B cell (primary cell): ENCODE data around the gene ADAMTSL2. TPM values are rescaled to one million over a fixed set of nuclear protein-coding genes. Genes with fewer than 3 reads are reported as not detected.

ENCODE experiments used
- ATAC-seq: fragments of 200-7000 bp; cut with Tn5 transposase; one replicate; pipeline ENCODE4 v1.10.0; 2021; ENCODE audit warnings: low read depth, mild to moderate bottlenecking, moderate number of reproducible peaks, moderate library complexity
- CTCF ChIA-PET: fragments of 350-600 bp; sonication (Branson Sonifier 250); formaldehyde crosslinking; loops from one replicate; lab custom pipeline; 2021; ENCODE audit warnings: antibody characterized with exemption, inconsistent platforms; lab: Charles Lee
- POLR2A ChIA-PET: fragments of 350-600 bp; sonication (Branson Sonifier 250); formaldehyde crosslinking; loops from one replicate; lab custom pipeline; 2021; ENCODE audit warnings: antibody characterized with exemption; lab: Charles Lee
- DNase-seq: peaks from one replicate; pipeline ENCODE4 v3.0.0; 2013
- H2AFZ ChIP-seq: 2 replicates; pipeline ENCODE4 v1.6.1; 2012; ENCODE audit warnings: mild to moderate bottlenecking, low read depth, low read length; ENCODE audit not compliant: insufficient read depth, poor library complexity, severe bottlenecking
- H3K27ac ChIP-seq, 2 donors: 1 replicate in 1 of 2; 2 replicates in 1 of 2; pipeline ENCODE4 v1.5.1; 2012 to 2013; ENCODE audit warnings: low read length in 2 of 2, mild to moderate bottlenecking in 2 of 2, moderate library complexity in 1 of 2
- H3K27me3 ChIP-seq, 4 experiments: fragments of 200-600 bp in 1 of 4; sonication (generic) in 1 of 4; replicated peaks in 1 of 4; 1 replicate in 2 of 4; 2 replicates in 2 of 4; pipeline versions ENCODE4 v1.6.1 to v1.7.0; 2013 to 2016; ENCODE audit warnings: low read length in 3 of 4, mild to moderate bottlenecking in 2 of 4, mixed read lengths in 1 of 4, moderate library complexity in 1 of 4; ENCODE audit not compliant: insufficient read depth in 4 of 4, control insufficient read depth in 3 of 4; ENCODE audit errors: control extremely low read depth in 1 of 4
- H3K36me3 ChIP-seq, 2 experiments: replicated peaks in 1 of 2; 1 replicate in 1 of 2; 2 replicates in 1 of 2; pipeline versions ENCODE4 v1.6.1 to v1.7.1; 2013; ENCODE audit warnings: low read length in 1 of 2; ENCODE audit not compliant: insufficient read depth in 2 of 2, control insufficient read depth in 1 of 2; ENCODE audit errors: control extremely low read depth in 1 of 2, extremely low read depth in 1 of 2
- H3K4me1 ChIP-seq, 2 donors: fragments of 200-600 bp in 1 of 2; sonication (generic) in 1 of 2; 1 replicate in 1 of 2; 2 replicates in 1 of 2; pipeline versions ENCODE4 v1.5.1 to v1.6.1; 2013 to 2017; ENCODE audit warnings: low read length in 2 of 2; ENCODE audit not compliant: control insufficient read depth in 2 of 2, insufficient read depth in 2 of 2
- H3K4me2 ChIP-seq: replicated peaks from 2 replicates; pipeline ENCODE3; 2012; ENCODE audit warnings: mild to moderate bottlenecking, low read depth, low read length; ENCODE audit not compliant: poor library complexity, severe bottlenecking
- H3K4me3 ChIP-seq, 5 experiments: fragments of 200-600 bp in 1 of 5; sonication (generic) in 1 of 5; 1 replicate in 3 of 5; 2 replicates in 2 of 5; pipeline versions ENCODE4 v1.5.1 to v1.7.0; 2011 to 2016; ENCODE audit warnings: low read length in 4 of 5, mild to moderate bottlenecking in 4 of 5, low read depth in 2 of 5, control low read depth in 1 of 5, moderate library complexity in 1 of 5; ENCODE audit not compliant: insufficient read depth in 1 of 5; ENCODE audit errors: control extremely low read depth in 1 of 5, extremely low read depth in 1 of 5
- H3K79me2 ChIP-seq: fragments of 200-600 bp; sonication (generic); one replicate; pipeline ENCODE4 v1.6.0; 2016; ENCODE audit warnings: low read length; ENCODE audit not compliant: control insufficient read depth, insufficient read depth
- H3K9ac ChIP-seq: fragments of 200-600 bp; sonication (generic); 2 replicates; pipeline ENCODE4 v1.6.1; 2017; ENCODE audit warnings: mild to moderate bottlenecking, low read length, moderate library complexity
- H3K9me3 ChIP-seq, 3 donors: one replicate each; pipeline versions ENCODE4 v1.6.1 to v1.7.1; 2013; ENCODE audit warnings: low read length in 2 of 3; ENCODE audit not compliant: control insufficient read depth in 2 of 3, insufficient read depth in 1 of 3; ENCODE audit errors: control extremely low read depth in 1 of 3
- H4K20me1 ChIP-seq: 2 replicates; pipeline ENCODE4 v1.6.0; 2012; ENCODE audit warnings: mild to moderate bottlenecking, low read length; ENCODE audit not compliant: insufficient read depth, control insufficient read depth, poor library complexity, severe bottlenecking
- H3K27ac Mint-ChIP-seq: one replicate; pipeline ENCODE4 v1.8.0; 2021; ENCODE audit warnings: mixed read lengths
- H3K27me3 Mint-ChIP-seq: one replicate; pipeline ENCODE4 v1.8.0; 2021; ENCODE audit warnings: mixed read lengths
- H3K4me1 Mint-ChIP-seq: one replicate; pipeline ENCODE4 v1.8.0; 2021; ENCODE audit warnings: mixed read lengths
- H3K4me3 Mint-ChIP-seq: one replicate; pipeline ENCODE4 v1.8.0; 2021; ENCODE audit warnings: mixed read lengths
- H3K9me3 Mint-ChIP-seq: one replicate; pipeline ENCODE4 v1.8.0; 2022; ENCODE audit warnings: mixed read lengths; ENCODE audit not compliant: insufficient read depth
- CTCF ChIP-seq: fragments of 200-600 bp; IDR thresholded peaks from one replicate; pipeline ENCODE4 v1.8.0; 2022; ENCODE audit warnings: antibody characterized with exemption, mild to moderate bottlenecking
- EZH2 ChIP-seq: IDR thresholded peaks from 2 replicates; pipeline ENCODE4 v1.6.1; 2012; ENCODE audit warnings: borderline replicate concordance, low read depth, mild to moderate bottlenecking, moderate library complexity, low read length; ENCODE audit not compliant: insufficient read depth, poor library complexity, severe bottlenecking
- WGBS: methylation state at CpG from one replicate; pipeline ENCODE4 v1.1.5; 2013; ENCODE audit warnings: missing lambda C conversion rate; ENCODE audit not compliant: insufficient coverage; 5-methylcytosine and 5-hydroxymethylcytosine counted together
- intact Hi-C: fragments of 100-400 bp; cut with micrococcal nuclease; formaldehyde crosslinking; loops from one replicate; pipeline ENCODE4 v1.10.0; 2022
- polyA plus RNA-seq: library from polyadenylated mRNA; depleted of rRNA; stranded (reverse); fragments of >200 nt; gene quantifications from 2 replicates; pipeline ENCODE4 v1.2.3, GENCODE V29; 2012
- total RNA-seq, 2 donors: library from RNA; stranded (reverse); fragments of 120-200 nt in 1 of 2; gene quantifications; 1 replicate in 1 of 2; 2 replicates in 1 of 2; pipeline versions ENCODE4 v1.2.3 to v1.2.4, GENCODE V29; 2013 to 2022

The ADAMTSL2 gene
- total and polyA plus RNA-seq, 2 donors (not counting 1 experiment from before 2014, with no cell fraction given): 0.03 TPM; not detected in 1

DNA sequence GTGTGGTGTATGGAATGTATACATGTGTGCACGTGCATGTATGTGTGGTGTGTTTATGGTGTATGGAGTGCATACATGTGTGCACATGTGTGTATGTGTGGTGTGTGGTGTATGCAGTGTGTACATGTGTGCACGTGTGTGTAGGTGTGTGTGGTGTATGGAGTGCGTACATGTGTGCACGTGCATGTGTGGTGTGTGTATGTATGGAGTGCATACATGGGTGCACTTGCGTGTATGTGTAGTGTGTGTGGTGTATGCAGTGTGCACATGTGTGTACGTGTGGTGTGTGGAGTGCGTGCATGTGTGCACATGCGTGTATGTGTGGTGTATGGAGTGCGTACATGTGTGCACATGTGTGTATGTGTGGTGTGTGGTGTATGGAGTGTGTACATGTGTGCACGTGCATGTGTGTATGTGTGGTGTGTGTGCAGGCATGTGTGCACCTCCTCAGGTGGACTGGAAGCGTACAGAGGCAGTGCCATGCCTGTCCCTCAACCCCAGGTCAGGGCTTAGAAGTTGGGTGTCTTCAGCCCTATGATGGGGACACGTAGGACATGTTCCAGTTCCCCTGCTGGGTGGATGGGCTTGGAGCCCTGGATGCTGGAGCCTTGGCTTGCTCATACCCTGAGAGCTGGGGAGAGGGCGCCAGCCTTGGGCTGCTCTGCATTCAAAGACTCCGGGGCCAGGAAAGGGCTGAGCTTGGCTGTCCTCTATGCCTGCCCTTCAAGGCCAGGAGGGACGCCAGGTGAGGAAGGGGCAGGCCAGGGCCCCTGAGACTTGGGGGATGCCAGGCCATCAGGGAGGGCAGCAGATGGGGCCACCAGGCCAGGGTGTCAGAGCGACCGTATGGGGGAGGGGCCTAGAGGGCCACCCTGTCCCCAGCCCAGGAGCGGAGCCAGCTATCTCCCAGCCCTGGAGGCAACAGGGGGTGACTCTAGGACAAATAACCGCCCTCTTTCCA lies 22.0 kb upstream of the ADAMTSL2 start:
- ChIA-PET POLR2A (no interaction called here), CTCF (no interaction called here)
- no peaks in the 10 kb centered on the region for H3K79me2 ChIP-seq
- H3K9ac ChIP-seq: no peak overlapping the region
- H3K4me1 Mint-ChIP-seq: no peaks in the 10 kb centered on the region
- no peak overlapping the region for H2AFZ ChIP-seq
- H3K27ac ChIP-seq: no peak overlapping the region
- TF ChIP-seq CTCF (no peak), EZH2 (no peak)
- H3K27me3 ChIP-seq: peaks cover 0 to 13% (median 1%) of the 10 kb centered on the region in 4 experiments
- no peak overlapping the region for H3K27ac Mint-ChIP-seq
- H4K20me1 ChIP-seq: no peaks in the 10 kb centered on the region
- 90% methylated on average over 19 of the region's 19 CpGs for WGBS
- no peak for DNase-seq
- intact Hi-C loops: no loop called here
- no peak overlapping the region for H3K4me3 Mint-ChIP-seq
- H3K4me2 ChIP-seq: no peak overlapping the region
- no peaks in the 10 kb centered on the region for H3K9me3 Mint-ChIP-seq
- H3K4me3 ChIP-seq: no peak overlapping the region
- H3K9me3 ChIP-seq: peaks cover 0 to 5% (median 0%) of the 10 kb centered on the region in 3 donors
- H3K4me1 ChIP-seq: peaks cover 0 to 4% of the 10 kb centered on the region in 2 donors
- H3K27me3 Mint-ChIP-seq: peaks cover 11% of the 10 kb centered on the region
- no peak for ATAC-seq
- H3K36me3 ChIP-seq: no peaks in the 10 kb centered on the region
